ENCODE results near the gene ABHD11.
A peak's percentile ranks its signal among the peaks of the same experiment; 100 is the strongest.
"Not testable (repeated sequence)": the region's sequence is repeated elsewhere in the genome, so short reads cannot be mapped to it uniquely, and the experiment has no call there.

The ABHD11 gene

GRCh38 chr7:73718905-73719805, 19.4 kb downstream of the ABHD11 start, which contains the start of gene STX1A:
Gene STX1A (minus strand): TSS chr7:73719669. CDS start chr7:73719631, 38 bp downstream.
- DNase-seq: peak; percentile 81 to 83 (median 81)

GRCh38 chr7:73718438-73718881, 20.1 kb downstream of the ABHD11 start:
- DNase-seq: no peak

- no peak for DNase-seq
Observed at GRCh38 chr7:73717991-73718405, 20.6 kb downstream of the ABHD11 start.

GRCh38 chr7:73717025-73717807, 21.4 kb downstream of the ABHD11 start:
- no peak for DNase-seq

- no peak for DNase-seq
Observed at GRCh38 chr7:73716318-73716890, 22.2 kb downstream of the ABHD11 start.

GRCh38 chr7:73715648-73716317, 22.8 kb downstream of the ABHD11 start:
- DNase-seq: peak; percentile 75 to 90 (median 77)

- DNase-seq: not testable (repeated sequence)
Observed at GRCh38 chr7:73713319-73713718, 25.3 kb downstream of the ABHD11 start.

GRCh38 chr7:73712773-73713172, 25.8 kb downstream of the ABHD11 start:
- no peak for DNase-seq

GRCh38 chr7:73708961-73709549, 29.5 kb downstream of the ABHD11 start:
- no peak for DNase-seq

- DNase-seq: peak; percentile 47 to 96 (median 93)
Observed at GRCh38 chr7:73707045-73707631, 31.5 kb downstream of the ABHD11 start.

- DNase-seq: peak in 1 of 3 experiments; percentile 47
Observed at GRCh38 chr7:73706126-73707044, 32.2 kb downstream of the ABHD11 start.

GRCh38 chr7:73705551-73705920, 33.1 kb downstream of the ABHD11 start:
- DNase-seq: no peak

GRCh38 chr7:73704640-73705550, 33.7 kb downstream of the ABHD11 start:
- DNase-seq: peak in 2 of 3 experiments; percentile 54 to 69

GRCh38 chr7:73703757-73704639, 34.6 kb downstream of the ABHD11 start:
- peak in 1 of 3 experiments; percentile 78 for DNase-seq

GRCh38 chr7:73703225-73703624, 35.4 kb downstream of the ABHD11 start:
- no peak for DNase-seq

- no peak for DNase-seq
Observed at GRCh38 chr7:73702665-73703064, 35.9 kb downstream of the ABHD11 start.

GRCh38 chr7:73702226-73702625, 36.4 kb downstream of the ABHD11 start:
- DNase-seq: no peak

GRCh38 chr7:73701357-73701995, 37.1 kb downstream of the ABHD11 start:
- DNase-seq: peak in 1 of 3 experiments; percentile 37

Measured in NCI-H1417 (cell line).